HCT116 (cell line): Measurements from ENCODE around the gene N4BP3. TPM values are rescaled to one million over a fixed set of nuclear protein-coding genes. Genes with fewer than 3 reads are reported as not detected.

Experiments
- ATAC-seq: fragments of 200-7000 bp; cut with Tn5 transposase; 2 replicates; pipeline ENCODE4 v1.9.1; 2020; ENCODE audit warnings: mild to moderate bottlenecking, moderate library complexity
- BruUV-seq: library from RNA; stranded (reverse); fragments of 400-500 nt; replicated peaks from 2 replicates; lab custom pipeline; 2021; lab: Mats Ljungman, UMichigan
- CTCF ChIA-PET: fragments of 300-600 bp; sonication (Branson Sonifier 250); formaldehyde crosslinking; loops from one replicate; lab custom pipeline; 2021; ENCODE audit warnings: antibody characterized with exemption; lab: Charles Lee
- POLR2A ChIA-PET: fragments of 300-600, 350-600 bp; sonication (Branson Sonifier 250); formaldehyde crosslinking; loops from one replicate; lab custom pipeline; 2021; ENCODE audit warnings: antibody characterized with exemption; lab: Charles Lee
- RAD21 ChIA-PET, 2 experiments: fragments of 300-600 bp; sonication (Branson Sonifier 250); formaldehyde crosslinking; loops; one replicate each; lab custom pipeline; 2023; ENCODE audit warnings: low total read pairs in 2 of 2; ENCODE audit not compliant: uncharacterized antibody in 2 of 2, unreplicated experiment in 2 of 2, low non-redundant PET in 1 of 2; lab: Charles Lee
- DNase-seq: peaks from one replicate; pipeline ENCODE4 v3.0.0-alpha.2; 2010; ENCODE audit warnings: low read depth, low spot score
- H2AFZ ChIP-seq: fragments of 200-600 bp; shearing (Covaris generic), sonication (generic); 2 replicates; pipeline ENCODE4 v1.6.1; 2017; ENCODE audit warnings: low read depth, mixed run types, mixed read lengths, antibody characterized with exemption, low read length; ENCODE audit not compliant: poor library complexity, severe bottlenecking
- H3K27ac ChIP-seq: 2 replicates; pipeline ENCODE4 v1.5.1; 2012; ENCODE audit warnings: low read depth, low read length
- H3K27me3 ChIP-seq: fragments of 200-600 bp; sonication (generic); 2 replicates; pipeline ENCODE4 v1.6.1; 2016; ENCODE audit warnings: mixed run types, low read length, mixed read lengths; ENCODE audit not compliant: insufficient read depth
- H3K36me3 ChIP-seq, 2 experiments: fragments of 200-500 bp in 1 of 2; fragments of 200-600 bp in 1 of 2; sonication (Bioruptor generic) in 1 of 2; sonication (generic) in 1 of 2; 2 replicates each; pipeline versions ENCODE4 v1.5.1 to v1.6.1; 2014 to 2016; ENCODE audit warnings: low read length in 2 of 2, inconsistent platforms in 1 of 2, mixed read lengths in 1 of 2, mixed run types in 1 of 2; ENCODE audit not compliant: insufficient read depth in 2 of 2, control insufficient read depth in 1 of 2
- H3K4me1 ChIP-seq, 2 experiments: fragments of 200-600 bp in 1 of 2; sonication (generic) in 1 of 2; 2 replicates each; pipeline versions ENCODE4 v1.5.1 to v1.6.1; 2012 to 2017; ENCODE audit warnings: low read length in 2 of 2, inconsistent platforms in 1 of 2, mild to moderate bottlenecking in 1 of 2, mixed read lengths in 1 of 2, mixed run types in 1 of 2, moderate library complexity in 1 of 2; ENCODE audit not compliant: insufficient read depth in 2 of 2, control insufficient read depth in 1 of 2
- H3K4me2 ChIP-seq: fragments of 200-600 bp; sonication (generic); 2 replicates; pipeline ENCODE4 v1.6.1; 2017; ENCODE audit warnings: mixed run types, low read length, mixed read lengths
- H3K4me3 ChIP-seq, 2 experiments: fragments of 200-600 bp in 1 of 2; sonication (generic) in 1 of 2; replicated peaks in 1 of 2; 2 replicates each; pipeline ENCODE4 v1.5.1; 2011 to 2016; ENCODE audit warnings: low read length in 2 of 2, control low read depth in 1 of 2, low read depth in 1 of 2, mild to moderate bottlenecking in 1 of 2, mixed read lengths in 1 of 2, mixed run types in 1 of 2
- H3K79me2 ChIP-seq: fragments of 200-600 bp; sonication (generic); 2 replicates; pipeline ENCODE4 v1.6.1; 2017; ENCODE audit warnings: mild to moderate bottlenecking, mixed run types, low read length, moderate library complexity, mixed read lengths; ENCODE audit not compliant: insufficient read depth
- H3K9ac ChIP-seq: fragments of 200-600 bp; sonication (generic); 2 replicates; pipeline ENCODE4 v1.6.1; 2016; ENCODE audit warnings: low read length, mixed read lengths
- H3K9me2 ChIP-seq: fragments of 200-600 bp; sonication (generic), shearing (Covaris generic); 2 replicates; pipeline ENCODE4 v1.6.1; 2017; ENCODE audit warnings: mixed run types, mild to moderate bottlenecking, moderate library complexity; ENCODE audit not compliant: insufficient read depth
- H3K9me3 ChIP-seq, 2 experiments: fragments of 200-500 bp in 1 of 2; fragments of 200-600 bp in 1 of 2; sonication (Bioruptor generic) in 1 of 2; sonication (generic) in 1 of 2; 2 replicates each; pipeline ENCODE4 v1.6.1; 2014 to 2017; ENCODE audit warnings: low read length in 2 of 2, mixed read lengths in 2 of 2, inconsistent platforms in 1 of 2, low read depth in 1 of 2, mild to moderate bottlenecking in 1 of 2, mixed run types in 1 of 2, moderate library complexity in 1 of 2; ENCODE audit not compliant: control insufficient read depth in 1 of 2, insufficient read depth in 1 of 2
- H4K20me1 ChIP-seq: fragments of 200-600 bp; sonication (generic), shearing (Covaris generic); 2 replicates; pipeline ENCODE4 v1.6.1; 2017; ENCODE audit warnings: mixed run types, mild to moderate bottlenecking, moderate library complexity; ENCODE audit not compliant: insufficient read depth
- CBX3 ChIP-seq: IDR thresholded peaks from 2 replicates; pipeline ENCODE4 v1.6.1; 2012; ENCODE audit warnings: low read depth
- CEBPB ChIP-seq: IDR thresholded peaks from 2 replicates; pipeline ENCODE4 v1.6.1; 2012; ENCODE audit warnings: low read depth
- EZH2phosphoT487 ChIP-seq: fragments of 200-600 bp; IDR thresholded peaks from 2 replicates; pipeline ENCODE4 v1.6.1; 2018; ENCODE audit warnings: antibody characterized with exemption, borderline replicate concordance
- JUND ChIP-seq: IDR thresholded peaks from 2 replicates; pipeline ENCODE4 v1.6.1; 2012
- POLR2A ChIP-seq: IDR thresholded peaks from 2 replicates; pipeline ENCODE4 v1.7.0; 2011; ENCODE audit warnings: borderline replicate concordance; ENCODE audit not compliant: insufficient read depth, insufficient read length; ENCODE audit errors: extremely low read depth
- POLR2AphosphoS5 ChIP-seq: IDR thresholded peaks from 2 replicates; pipeline ENCODE4 v1.6.1; 2011; ENCODE audit warnings: mild to moderate bottlenecking, low read depth, low read length, moderate library complexity
- RAD21 ChIP-seq: IDR thresholded peaks from 2 replicates; pipeline ENCODE4 v1.6.1; 2012; ENCODE audit warnings: low read depth, mild to moderate bottlenecking
- SIN3A ChIP-seq: IDR thresholded peaks from 2 replicates; pipeline ENCODE4 v1.6.1; 2012; ENCODE audit warnings: low read depth
- SRF ChIP-seq: IDR thresholded peaks from 2 replicates; pipeline ENCODE4 v1.6.1; 2012; ENCODE audit warnings: low read depth
- TCF7L2 ChIP-seq: IDR thresholded peaks from 2 replicates; pipeline ENCODE4 v1.7.0; 2011; ENCODE audit warnings: borderline replicate concordance, inconsistent platforms; ENCODE audit not compliant: insufficient read depth, insufficient read length; ENCODE audit errors: extremely low read depth
- YY1 ChIP-seq: IDR thresholded peaks from 2 replicates; pipeline ENCODE4 v1.6.1; 2011; ENCODE audit warnings: low read length, low read depth, moderate library complexity, mild to moderate bottlenecking; ENCODE audit not compliant: insufficient replicate concordance; ENCODE audit errors: extremely low read depth
- ZNF274 ChIP-seq: fragments of 200-500 bp; sonication (Bioruptor generic); IDR thresholded peaks from 2 replicates; pipeline ENCODE4 v1.6.1; 2014; ENCODE audit warnings: mild to moderate bottlenecking, low read depth, low read length, inconsistent platforms
- intact Hi-C: fragments of 100-400 bp; cut with micrococcal nuclease; formaldehyde crosslinking; loops from 2 replicates; pipeline ENCODE4 v1.10.0; 2022
- total RNA-seq: library from RNA; stranded (reverse); gene quantifications from one replicate; pipeline ENCODE4 v1.2.1, GENCODE V29; 2021; ENCODE audit not compliant: unreplicated experiment
- TF ChIP-seq, protein P1 (sequence below): IDR thresholded peaks from 2 replicates; pipeline ENCODE4 v1.6.1; 2012
- TF ChIP-seq, protein P2 (sequence below): IDR thresholded peaks from 2 replicates; pipeline ENCODE4 v1.6.1; 2012; ENCODE audit warnings: low read depth
- TF ChIP-seq, protein P3 (sequence below): IDR thresholded peaks from 2 replicates; pipeline ENCODE4 v1.6.1; 2011; ENCODE audit warnings: mild to moderate bottlenecking, low read length, moderate library complexity; ENCODE audit not compliant: insufficient replicate concordance; ENCODE audit errors: extremely low read depth

Gene N4BP3
- total RNA-seq, 1 experiment from 2014 or later: 5.2 TPM

DNA sequence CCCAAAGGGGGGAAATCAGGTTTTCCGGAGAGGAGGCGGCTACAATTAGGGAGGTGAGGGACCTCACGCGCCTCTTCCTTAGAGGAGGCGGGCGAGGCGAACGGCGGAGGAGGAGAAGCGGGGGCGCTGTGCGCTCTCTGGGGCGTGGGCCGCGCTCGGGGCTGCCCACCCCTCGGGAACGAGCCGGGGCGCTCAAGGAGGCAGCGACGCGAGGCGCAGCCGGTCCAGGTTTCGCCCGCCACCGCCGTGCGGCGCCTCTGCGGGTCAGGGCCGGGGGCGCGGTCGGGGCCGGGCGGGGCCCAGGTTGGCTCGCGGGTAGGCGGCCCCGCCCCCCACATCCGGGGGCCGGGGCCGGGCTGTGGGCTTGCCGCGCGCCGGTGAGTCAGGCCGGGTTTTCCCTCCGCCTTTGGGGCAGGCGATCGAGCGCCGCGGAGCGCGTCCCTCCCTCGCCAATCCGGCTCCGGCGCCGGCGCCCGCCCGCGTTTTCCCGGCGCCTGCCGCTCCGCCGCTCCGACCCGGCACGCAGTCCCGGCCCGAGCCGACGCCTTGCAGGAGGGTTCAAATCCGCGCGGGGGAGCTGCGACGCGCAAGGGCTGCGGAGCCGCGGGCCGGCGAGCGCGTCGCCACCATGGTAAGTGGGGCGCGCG lies at the start of gene N4BP3 (continued):
- TF ChIP-seq TCF7L2: peak; percentile 8
- TF ChIP-seq SIN3A: peak; percentile 54; the same call in 1 of the 2 replicates
- no peak for TF ChIP-seq CEBPB
- TF ChIP-seq ZNF274: no peak
- TF ChIP-seq, protein P1, sequence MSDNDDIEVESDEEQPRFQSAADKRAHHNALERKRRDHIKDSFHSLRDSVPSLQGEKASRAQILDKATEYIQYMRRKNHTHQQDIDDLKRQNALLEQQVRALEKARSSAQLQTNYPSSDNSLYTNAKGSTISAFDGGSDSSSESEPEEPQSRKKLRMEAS: peak; percentile 47; the same call in 1 of the 2 replicates
- TF ChIP-seq POLR2A: no peak

DNA sequence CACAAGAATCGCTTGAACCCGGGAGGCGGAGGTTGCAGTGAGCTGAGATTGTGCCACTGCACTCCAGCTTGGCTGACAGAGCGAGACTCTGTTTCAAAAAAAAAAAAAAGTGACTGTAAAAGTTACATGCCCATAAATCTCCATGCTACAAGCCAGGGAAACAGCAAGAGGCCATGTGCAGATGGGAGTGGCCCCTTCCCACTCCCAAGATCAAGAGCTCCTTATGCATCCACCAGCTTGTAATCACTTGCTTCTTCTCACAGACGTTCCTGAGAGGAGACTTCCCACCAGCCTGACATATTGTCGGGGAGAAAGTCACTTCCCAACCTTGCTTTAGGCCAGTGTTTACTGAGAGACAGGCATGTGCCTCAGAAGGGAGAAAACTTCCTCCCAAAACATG lies 45.6 kb upstream of the N4BP3 start:
- POLR2A ChIA-PET: no interaction called here
- H3K9me3 ChIP-seq: no peaks in the 10 kb centered on the region
- no peaks in the 10 kb centered on the region for H3K36me3 ChIP-seq
- DNase-seq (no peak), ATAC-seq (no peak)
- no peaks in the 10 kb centered on the region for H3K9me2 ChIP-seq
- no peaks in the 10 kb centered on the region for H3K27me3 ChIP-seq
- no peak overlapping the region for H3K27ac ChIP-seq
- no peak overlapping the region for H2AFZ ChIP-seq
- TF ChIP-seq RAD21 (no peak), CBX3 (no peak), POLR2AphosphoS5 (no peak), EZH2phosphoT487 (no peak), POLR2A (no peak), JUND (no peak), SRF (no peak), CEBPB (no peak), ZNF274 (no peak), YY1 (no peak), SIN3A (no peak)
- TF ChIP-seq, protein P1: no peak
- TF ChIP-seq, protein P2, sequence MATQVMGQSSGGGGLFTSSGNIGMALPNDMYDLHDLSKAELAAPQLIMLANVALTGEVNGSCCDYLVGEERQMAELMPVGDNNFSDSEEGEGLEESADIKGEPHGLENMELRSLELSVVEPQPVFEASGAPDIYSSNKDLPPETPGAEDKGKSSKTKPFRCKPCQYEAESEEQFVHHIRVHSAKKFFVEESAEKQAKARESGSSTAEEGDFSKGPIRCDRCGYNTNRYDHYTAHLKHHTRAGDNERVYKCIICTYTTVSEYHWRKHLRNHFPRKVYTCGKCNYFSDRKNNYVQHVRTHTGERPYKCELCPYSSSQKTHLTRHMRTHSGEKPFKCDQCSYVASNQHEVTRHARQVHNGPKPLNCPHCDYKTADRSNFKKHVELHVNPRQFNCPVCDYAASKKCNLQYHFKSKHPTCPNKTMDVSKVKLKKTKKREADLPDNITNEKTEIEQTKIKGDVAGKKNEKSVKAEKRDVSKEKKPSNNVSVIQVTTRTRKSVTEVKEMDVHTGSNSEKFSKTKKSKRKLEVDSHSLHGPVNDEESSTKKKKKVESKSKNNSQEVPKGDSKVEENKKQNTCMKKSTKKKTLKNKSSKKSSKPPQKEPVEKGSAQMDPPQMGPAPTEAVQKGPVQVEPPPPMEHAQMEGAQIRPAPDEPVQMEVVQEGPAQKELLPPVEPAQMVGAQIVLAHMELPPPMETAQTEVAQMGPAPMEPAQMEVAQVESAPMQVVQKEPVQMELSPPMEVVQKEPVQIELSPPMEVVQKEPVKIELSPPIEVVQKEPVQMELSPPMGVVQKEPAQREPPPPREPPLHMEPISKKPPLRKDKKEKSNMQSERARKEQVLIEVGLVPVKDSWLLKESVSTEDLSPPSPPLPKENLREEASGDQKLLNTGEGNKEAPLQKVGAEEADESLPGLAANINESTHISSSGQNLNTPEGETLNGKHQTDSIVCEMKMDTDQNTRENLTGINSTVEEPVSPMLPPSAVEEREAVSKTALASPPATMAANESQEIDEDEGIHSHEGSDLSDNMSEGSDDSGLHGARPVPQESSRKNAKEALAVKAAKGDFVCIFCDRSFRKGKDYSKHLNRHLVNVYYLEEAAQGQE: no peak
- TF ChIP-seq, protein P3, sequence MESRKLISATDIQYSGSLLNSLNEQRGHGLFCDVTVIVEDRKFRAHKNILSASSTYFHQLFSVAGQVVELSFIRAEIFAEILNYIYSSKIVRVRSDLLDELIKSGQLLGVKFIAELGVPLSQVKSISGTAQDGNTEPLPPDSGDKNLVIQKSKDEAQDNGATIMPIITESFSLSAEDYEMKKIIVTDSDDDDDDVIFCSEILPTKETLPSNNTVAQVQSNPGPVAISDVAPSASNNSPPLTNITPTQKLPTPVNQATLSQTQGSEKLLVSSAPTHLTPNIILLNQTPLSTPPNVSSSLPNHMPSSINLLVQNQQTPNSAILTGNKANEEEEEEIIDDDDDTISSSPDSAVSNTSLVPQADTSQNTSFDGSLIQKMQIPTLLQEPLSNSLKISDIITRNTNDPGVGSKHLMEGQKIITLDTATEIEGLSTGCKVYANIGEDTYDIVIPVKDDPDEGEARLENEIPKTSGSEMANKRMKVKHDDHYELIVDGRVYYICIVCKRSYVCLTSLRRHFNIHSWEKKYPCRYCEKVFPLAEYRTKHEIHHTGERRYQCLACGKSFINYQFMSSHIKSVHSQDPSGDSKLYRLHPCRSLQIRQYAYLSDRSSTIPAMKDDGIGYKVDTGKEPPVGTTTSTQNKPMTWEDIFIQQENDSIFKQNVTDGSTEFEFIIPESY: no peak
- BruUV-seq: no TSS peak
- no peak overlapping the region for H3K4me3 ChIP-seq
- RAD21 ChIA-PET: no interaction called here
- H3K4me2 ChIP-seq: no peak overlapping the region
- CTCF ChIA-PET: no interaction called here
- H4K20me1 ChIP-seq: no peaks in the 10 kb centered on the region
- no peak overlapping the region for H3K9ac ChIP-seq
- no peaks in the 10 kb centered on the region for H3K4me1 ChIP-seq
- intact Hi-C loops: loop anchor here (10.0 kb wide), 1 partner anchor 453 kb away; no protein-coding TSS in a partner anchor
- H3K79me2 ChIP-seq: no peaks in the 10 kb centered on the region
